ENCODE data around the gene TPSB2.
A peak's percentile ranks its signal among the peaks of the same experiment; 100 is the strongest.
"Not testable (repeated sequence)": the region's sequence is repeated elsewhere in the genome, so short reads cannot be mapped to it uniquely, and the experiment has no call there.

Gene TPSB2

DNA sequence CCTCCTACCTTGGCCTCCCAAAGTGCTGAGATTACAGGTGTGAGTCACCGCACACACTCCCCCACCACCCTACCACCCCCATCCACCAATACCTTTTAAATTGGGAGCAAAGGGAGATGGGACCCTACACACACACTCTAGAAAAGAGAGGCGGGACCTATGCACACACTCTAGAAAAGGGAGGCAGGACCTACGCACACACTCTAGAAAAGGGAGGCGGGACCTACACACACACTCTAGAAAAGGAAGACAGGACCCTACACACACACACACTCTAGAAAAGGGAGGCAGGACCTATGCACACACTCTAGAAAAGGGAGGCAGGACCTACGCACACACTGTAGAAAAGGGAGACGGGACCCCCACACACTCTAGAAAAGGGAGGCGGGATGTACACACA is 44.8 kb upstream of the TPSB2 start:
- DNase-seq (ENCODE audit: low read depth) = no peak
- TF ChIP-seq, protein P1, sequence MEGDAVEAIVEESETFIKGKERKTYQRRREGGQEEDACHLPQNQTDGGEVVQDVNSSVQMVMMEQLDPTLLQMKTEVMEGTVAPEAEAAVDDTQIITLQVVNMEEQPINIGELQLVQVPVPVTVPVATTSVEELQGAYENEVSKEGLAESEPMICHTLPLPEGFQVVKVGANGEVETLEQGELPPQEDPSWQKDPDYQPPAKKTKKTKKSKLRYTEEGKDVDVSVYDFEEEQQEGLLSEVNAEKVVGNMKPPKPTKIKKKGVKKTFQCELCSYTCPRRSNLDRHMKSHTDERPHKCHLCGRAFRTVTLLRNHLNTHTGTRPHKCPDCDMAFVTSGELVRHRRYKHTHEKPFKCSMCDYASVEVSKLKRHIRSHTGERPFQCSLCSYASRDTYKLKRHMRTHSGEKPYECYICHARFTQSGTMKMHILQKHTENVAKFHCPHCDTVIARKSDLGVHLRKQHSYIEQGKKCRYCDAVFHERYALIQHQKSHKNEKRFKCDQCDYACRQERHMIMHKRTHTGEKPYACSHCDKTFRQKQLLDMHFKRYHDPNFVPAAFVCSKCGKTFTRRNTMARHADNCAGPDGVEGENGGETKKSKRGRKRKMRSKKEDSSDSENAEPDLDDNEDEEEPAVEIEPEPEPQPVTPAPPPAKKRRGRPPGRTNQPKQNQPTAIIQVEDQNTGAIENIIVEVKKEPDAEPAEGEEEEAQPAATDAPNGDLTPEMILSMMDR (conservative IDR thresholded peaks at IDR 0.05; ENCODE audit: low read depth, low read length) = no peak
- H3K4me3 ChIP-seq (ENCODE audit: low read depth, low read length) = no peak overlapping the region

DNA sequence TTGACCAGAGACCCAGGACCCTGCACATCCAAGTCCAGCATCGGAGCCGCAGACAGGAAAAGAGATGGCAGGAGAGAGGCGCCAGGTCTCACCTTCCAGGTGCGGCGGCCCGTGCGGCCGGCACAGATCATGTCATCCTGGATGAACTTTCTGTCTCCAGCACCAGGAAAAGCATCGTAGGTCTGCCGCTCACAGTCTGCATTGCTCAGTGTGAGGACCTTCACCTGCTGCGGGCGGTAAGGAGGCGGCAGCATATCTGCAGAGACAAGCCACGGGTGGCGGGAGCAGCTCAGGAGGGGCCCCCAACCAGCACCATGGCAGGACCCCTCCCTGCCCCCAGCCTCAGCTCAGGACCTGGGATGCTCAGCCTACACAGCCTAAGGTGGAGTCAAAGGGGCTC is 43.8 kb upstream of the TPSB2 start:
- TF ChIP-seq, protein P1 (conservative IDR thresholded peaks at IDR 0.05; ENCODE audit: low read depth, low read length) = no peak
- no peak overlapping the region for H3K4me3 ChIP-seq (ENCODE audit: low read depth, low read length)
- no peak for DNase-seq (ENCODE audit: low read depth)

DNA sequence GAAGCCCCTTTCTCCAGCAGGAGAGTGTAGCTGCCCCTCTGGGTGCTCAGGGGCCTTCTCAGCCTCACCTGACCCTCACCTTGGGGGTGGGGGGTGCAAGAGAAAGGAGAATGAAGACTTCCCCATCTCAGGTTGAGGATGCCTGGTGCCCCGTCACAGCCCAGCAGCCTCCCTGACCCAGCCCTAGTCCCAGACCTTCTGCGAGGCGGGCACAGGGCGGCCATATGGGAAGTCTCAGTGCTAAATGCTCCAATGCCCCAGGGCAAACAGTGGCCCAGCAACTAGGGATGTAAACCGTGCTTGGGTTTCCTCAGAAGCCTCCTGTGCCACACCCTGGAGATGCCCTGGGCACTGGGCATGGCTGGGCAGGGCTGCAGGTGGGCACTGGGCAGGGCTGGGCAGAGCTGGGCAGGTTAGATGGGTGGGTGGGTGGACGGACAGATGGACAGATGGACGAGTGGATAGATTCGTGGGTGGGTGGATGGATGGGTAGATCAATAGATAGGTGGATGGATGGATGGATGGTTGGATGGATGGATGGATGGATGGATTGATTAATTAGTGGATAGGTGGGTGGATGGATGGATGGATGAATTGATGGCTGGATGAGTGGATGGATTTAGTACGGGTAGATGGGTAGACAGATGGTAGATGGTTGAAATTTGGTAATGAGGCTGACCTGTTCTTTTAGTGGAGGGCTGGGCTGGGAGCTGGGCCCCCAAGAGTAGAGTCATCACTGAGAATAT is 42.6 kb upstream of the TPSB2 start:
- TF ChIP-seq, protein P1 (conservative IDR thresholded peaks at IDR 0.05; ENCODE audit: low read depth, low read length) = no peak
- DNase-seq (ENCODE audit: low read depth) = no peak
- no peak overlapping the region for H3K4me3 ChIP-seq (ENCODE audit: low read depth, low read length)

DNA sequence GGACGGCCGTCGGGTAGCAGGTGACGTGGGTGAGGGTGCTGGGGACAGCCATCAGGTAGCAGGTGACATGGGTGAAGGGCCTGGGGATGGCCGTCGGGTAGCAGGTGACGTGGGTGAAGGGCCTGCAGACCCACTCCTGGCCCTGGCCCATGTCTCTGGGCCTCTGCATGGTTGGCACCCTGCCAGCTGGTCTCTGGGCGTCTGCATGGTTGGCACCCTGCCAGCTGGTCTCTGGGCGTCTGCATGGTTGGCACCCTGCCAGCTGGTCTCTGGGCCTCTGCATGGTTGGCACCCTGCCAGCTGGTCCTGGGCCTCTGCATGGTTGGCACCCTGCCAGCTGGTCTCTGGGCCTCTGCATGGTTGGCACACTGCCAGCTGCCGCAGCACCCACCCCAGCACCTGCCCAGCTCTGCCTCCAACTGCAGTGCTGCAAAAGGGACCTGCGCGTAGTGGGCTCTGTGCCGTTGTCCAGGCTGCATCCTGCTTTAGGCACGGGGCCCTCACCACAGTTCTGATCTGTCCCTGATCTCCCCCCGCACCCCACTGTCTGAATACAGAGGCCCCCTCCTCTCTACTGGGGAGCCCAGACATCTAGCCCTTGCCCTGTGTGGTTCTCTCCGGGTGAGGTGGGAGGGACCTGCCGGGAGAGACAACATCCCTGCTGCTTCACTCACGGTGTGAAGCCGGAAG is 41.9 kb upstream of the TPSB2 start:
- DNase-seq (ENCODE audit: low read depth) = peak; percentile 11
- H3K4me3 ChIP-seq (ENCODE audit: low read depth, low read length) = not testable (repeated sequence)

DNA sequence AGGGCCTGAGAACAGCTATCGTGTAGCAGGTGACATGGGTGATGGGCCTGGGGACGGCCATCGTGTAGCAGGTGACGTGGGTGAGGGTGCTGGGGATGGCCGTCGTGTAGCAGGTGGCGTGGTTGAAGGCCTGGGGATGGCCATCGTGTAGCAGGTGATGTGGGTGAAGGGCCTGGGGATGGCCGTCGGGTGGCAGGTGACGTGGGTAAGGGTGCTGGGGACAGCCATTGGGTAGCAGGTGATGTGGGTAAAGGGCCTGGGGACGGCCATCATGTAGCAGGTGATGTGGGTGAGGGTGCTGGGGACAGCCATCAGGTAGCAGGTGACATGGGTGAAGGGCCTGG is 41.4 kb upstream of the TPSB2 start:
- TF ChIP-seq, protein P1 (conservative IDR thresholded peaks at IDR 0.05; ENCODE audit: low read depth, low read length) = no peak
- no peak for DNase-seq (ENCODE audit: low read depth)
- no peak overlapping the region for H3K4me3 ChIP-seq (ENCODE audit: low read depth, low read length)

DNA sequence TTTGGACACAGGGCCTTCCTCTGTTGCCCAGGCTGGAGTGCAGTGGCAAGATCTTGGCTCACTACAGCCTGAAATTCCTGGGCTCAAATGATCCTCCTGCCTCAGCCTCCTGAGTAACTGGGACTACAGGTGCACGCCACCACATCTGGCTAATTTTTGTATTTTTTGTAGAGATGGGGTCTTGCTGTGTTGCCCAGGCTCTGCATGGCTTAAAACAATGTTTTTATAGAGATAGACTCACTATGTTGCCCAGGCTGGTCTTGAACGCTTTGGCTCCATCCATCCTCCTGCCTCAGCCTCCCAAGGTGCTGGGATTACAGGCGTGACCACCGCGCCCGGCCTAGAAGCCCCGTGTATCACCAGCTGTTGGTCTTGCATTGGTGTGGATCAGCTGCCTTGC is 39.4 kb upstream of the TPSB2 start:
- not testable (repeated sequence) for H3K4me3 ChIP-seq (ENCODE audit: low read depth, low read length); DNase-seq (ENCODE audit: low read depth)

DNA sequence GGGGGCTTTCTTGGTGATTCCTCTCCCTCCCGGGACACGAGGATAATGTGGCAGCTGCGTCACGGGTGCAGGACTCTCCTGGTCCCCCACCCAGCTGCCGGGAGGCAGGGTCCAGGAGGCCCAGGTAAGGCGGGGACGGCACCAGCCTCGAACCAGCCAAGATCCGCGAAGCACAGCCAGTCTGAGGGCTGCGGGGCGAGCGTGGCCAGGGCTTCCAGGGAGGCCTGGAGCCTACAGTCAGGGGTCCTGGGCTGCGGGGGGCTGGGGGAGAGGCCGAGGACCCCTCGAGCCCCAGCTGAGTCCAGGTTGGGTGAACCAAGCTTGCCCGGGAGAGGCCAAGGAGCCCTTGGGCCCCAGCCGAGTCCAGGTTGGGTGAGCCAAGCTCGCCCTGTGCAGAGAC is 35.8 kb upstream of the TPSB2 start:
- TF ChIP-seq, protein P1 (conservative IDR thresholded peaks at IDR 0.05; ENCODE audit: low read depth, low read length) = no peak
- H3K4me3 ChIP-seq (ENCODE audit: low read depth, low read length) = no peak overlapping the region
- no peak for DNase-seq (ENCODE audit: low read depth)

DNA sequence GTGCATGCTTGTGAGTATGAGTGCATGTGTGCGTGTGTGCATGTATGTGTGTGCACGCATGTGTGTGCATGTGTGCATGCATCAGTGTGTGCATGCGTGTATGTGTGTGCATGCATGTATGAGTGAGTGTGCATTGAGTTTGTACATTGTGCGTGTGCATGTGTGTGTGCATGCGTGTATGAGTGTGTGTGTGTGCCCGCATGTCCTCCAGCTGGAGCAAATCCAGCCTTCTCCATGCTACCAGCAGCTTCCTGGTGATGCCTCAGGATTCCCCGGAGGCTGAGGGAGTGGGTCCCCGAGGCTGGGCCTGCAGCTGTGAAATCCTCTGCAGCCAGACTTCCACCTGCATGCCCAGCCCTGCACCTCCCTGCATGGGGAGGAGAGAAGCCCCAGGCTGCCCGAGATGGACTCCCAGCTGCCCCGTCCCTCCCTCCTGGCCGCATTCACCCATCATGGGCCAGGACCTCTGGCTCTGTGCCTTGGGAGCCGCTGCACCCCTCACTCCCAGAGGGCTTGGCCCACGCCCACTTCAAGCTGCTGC is 35.2 kb upstream of the TPSB2 start:
- no peak overlapping the region for H3K4me3 ChIP-seq (ENCODE audit: low read depth, low read length)
- TF ChIP-seq, protein P1 (conservative IDR thresholded peaks at IDR 0.05; ENCODE audit: low read depth, low read length) = no peak
- DNase-seq (ENCODE audit: low read depth) = no peak

Measured in choroid plexus epithelial cell (primary cell).